GM19438 (cell line): Measurements from ENCODE around the gene SULT4A1.

Experiments used
- ATAC-seq: cut with Tn5 transposase; IDR thresholded peaks from one replicate; pipeline ENCODE4 v1.9.1; 2021; ENCODE audit warnings: low read depth; ENCODE audit not compliant: unreplicated experiment

Gene SULT4A1

DNA sequence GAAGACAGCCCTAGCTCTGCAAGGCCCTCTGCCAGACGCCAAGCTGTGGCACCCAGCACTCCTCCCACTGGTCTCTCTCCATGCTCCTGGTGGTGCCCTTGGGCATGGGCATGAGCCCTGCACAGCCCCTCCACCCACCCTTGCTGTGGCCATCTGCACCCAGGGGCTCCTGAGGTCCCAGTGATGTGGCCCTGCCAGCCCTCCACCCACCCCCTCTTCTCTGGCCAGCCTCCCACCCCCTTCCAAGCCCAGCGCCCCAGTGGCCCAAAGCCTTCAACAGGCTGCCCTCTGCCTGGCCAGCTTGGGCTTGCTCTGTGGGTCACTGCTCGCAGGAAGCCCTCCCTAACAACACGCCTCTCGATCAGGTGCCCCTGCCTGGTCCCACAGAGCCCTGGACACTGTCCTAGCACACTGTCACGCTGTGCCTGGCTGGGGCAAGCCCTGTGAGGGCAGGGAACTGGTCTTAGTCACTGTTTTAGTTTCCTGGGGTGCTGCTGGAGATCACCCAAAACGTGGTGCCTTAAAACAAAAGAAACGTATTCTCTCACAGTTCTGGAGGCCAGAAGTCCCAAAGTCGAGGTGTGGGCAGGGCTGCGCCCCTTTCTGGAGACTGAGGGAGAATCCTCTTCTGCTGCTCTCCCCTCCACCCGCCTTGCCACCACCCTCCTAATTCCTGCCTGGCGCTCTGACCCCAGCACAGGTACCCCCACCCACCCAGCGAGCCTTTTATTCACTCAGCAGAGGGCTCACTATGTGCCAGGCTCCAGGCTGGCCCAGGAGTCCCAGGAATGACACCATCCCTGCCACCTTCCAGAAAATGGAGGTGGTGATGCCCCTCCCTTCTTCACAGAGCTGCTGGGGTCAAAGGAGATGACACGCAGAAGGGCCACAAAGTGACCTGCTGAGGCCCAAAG lies 14.7 kb downstream of the SULT4A1 start:
- ATAC-seq = no peak

GRCh38 chr22:43846966-43847365 lies 15.3 kb downstream of the SULT4A1 start:
- ATAC-seq = no peak

GRCh38 chr22:43845981-43846380 lies 16.3 kb downstream of the SULT4A1 start:
- no peak for ATAC-seq

DNA sequence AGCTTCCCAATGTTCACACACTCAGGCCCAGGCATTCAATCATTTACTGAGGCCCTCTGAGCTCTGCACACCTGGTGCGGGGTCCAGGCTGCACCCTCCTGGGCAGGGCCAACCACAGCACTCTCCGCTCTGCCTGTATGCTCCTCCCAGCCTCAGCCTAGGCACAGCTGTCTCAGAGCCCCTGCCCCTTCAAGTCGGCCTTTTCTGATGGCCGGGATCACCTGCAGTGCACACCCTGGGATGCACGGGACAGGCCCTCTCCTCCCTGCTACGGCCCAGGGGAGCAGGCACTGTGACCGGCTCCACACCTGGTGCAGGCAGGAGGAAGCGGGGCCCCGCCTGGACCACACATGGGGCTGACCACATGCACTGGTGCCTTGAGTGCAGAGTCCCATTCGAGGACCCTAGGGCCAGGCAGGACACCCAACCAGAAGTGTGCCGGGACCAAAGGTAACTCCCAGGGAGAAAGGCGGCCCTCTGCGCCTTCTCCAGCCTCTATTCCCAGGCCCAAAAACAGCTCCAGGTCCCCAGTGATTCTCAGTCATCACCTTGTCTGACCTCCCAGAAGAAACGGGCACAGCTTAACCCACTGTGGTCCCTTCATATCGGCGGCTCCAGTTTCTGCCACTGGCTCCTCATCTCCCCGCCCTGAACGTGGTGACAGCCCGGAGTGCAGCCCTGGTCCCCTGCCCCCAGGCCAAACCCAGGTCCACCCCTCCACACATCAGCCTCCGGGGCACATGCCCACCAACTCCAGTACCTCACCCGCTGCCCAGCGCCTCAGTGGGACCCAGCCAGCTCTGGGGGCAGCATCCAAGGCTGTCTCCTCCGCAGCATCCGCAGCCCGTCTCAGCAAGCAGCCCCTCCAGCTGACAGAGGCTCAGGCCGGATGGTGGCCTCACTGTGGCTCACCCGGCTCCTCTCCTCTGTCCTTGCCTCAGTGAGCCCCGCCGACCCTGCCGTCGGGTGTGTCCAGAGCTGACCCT lies 17.5 kb downstream of the SULT4A1 start:
- ATAC-seq = no peak

DNA sequence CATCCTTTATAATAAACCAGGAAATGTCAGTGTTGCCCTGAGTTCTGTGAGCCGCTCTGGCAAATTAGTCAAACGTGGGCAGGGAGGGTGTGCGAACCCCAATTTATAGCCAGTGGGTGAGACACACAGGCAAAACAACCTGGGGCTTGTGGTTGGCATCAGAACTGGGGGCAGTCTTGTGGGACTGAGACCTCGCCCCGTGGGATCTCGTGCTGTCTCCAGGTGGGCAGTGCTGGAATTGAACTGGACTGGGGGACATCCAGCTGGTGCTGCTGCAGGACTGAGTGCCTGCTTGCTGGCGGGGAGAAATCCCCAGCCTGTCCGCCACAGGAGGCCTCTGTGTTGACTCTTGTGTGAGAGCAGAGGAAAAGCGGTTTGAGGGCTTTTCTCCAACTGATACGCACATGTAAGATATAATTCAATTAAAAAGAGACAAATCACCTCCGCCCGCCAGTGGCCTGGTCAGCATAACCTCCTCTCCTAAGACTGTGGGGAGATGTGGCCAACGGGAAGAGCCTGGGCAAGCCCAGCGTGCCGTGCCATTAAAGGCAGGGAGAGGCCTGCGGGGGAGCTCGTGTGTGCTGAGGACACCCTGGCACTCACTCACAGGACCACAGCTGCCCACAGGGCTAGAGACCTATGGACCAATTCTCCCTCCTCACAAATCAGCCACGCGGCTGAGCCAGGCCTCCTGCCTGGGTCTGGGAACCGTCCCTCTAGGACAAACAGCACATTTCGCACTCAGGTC lies 18.4 kb downstream of the SULT4A1 start:
- no peak for ATAC-seq

DNA sequence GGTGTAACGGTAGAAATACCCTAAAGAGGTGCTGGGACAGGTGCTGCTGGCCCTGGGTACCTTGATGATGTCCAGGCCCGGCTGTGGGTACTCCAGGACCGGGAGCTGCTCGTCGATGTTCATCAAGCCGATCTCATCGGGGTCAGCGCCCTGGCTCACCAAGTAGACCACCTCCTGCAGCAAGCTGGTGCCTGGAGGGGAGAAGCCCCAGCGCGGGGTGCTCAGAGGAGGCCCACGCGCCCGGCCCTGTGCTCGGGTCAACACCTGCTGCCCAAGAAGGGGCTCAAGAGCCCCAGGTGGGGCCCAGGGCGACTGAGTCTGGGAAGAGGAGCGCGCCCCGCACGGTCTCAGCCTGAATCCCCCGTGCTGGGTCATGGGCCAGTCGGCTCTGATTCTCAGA lies 20.6 kb downstream of the SULT4A1 start:
- no peak for ATAC-seq

DNA sequence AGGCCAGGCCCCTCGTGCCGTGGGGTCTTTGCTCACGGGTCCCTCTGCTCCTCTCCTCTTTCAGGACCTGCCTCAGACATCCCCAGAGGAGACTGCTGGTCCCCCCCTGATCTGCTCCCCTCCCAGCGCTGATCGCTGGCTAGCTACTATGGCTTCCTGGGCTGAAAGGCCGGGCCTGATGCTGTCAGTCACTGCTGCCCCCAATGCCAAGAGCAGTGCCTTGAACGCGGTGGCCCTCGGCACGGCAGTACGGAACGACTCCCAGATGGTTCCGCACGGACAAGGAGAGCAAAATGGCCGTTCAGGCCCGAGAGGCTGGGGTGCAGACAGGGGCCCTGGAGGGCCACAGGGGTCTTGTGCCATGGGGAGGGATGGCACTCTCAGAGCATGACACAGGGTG lies 21.5 kb downstream of the SULT4A1 start:
- no peak for ATAC-seq

GRCh38 chr22:43840431-43840830 lies 21.9 kb downstream of the SULT4A1 start:
- ATAC-seq = no peak

DNA sequence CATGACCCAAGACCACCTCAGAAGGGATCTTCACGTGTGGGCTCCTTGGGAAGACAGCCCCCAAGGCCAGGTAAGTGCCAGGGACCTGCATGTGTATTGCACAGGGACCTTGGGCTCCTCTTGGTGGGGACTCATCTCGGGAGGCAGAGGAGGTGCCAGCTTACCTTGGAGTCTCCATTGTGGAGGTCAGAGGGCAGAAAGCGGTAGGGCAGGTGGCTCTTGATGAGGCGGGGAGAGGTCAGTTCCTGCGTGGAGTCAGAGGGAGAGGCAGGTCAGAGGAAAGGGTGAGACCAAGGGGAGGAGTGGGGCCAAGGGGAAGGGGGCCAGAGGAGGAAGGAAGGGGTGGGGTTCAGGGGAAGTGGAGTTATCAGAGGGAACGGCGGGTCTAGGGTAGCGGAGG lies 22.5 kb downstream of the SULT4A1 start:
- no peak for ATAC-seq

- no peak for ATAC-seq
These were observed 23.6 kb downstream of the SULT4A1 start for GRCh38 chr22:43838571-43839307.

DNA sequence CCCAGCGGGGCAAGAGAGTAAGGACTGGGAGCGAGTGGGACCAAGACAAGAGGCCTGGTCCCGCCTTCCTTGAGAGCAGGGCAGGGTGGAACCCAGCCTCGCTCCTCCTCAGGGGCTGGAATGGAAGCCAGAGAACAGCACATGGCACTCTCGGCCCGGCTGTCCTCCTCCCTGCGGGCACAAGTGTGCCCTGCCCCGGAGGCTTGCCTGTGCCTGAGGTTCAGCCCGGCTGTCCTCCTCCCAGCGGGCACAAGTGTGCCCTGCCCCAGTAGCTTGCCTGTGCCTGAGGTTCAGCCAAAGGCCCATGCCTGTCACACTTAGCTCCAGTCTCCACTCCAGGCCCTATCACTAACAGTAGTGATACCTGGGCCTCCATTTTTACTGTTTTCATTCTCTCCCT lies 24.2 kb downstream of the SULT4A1 start:
- ATAC-seq = no peak

DNA sequence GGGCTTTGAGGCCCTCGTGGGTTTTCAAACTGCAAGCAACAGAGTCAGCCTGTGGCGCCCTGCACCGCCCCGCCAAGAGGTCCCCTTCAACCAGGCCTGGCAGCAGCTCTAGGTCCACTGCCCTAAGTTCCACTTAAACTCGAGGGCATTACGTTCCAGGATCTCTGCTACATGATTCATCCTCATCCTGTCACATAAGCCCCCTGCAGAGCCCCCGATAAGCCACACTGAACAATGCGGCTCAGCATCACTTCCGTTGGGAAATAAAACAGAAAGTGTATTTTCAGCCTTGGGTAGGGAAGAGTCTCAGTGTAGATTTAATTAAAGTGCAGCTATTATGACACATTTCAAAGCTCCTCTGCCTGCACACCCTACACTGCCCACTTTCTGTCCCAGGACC lies 24.6 kb downstream of the SULT4A1 start:
- ATAC-seq = no peak

DNA sequence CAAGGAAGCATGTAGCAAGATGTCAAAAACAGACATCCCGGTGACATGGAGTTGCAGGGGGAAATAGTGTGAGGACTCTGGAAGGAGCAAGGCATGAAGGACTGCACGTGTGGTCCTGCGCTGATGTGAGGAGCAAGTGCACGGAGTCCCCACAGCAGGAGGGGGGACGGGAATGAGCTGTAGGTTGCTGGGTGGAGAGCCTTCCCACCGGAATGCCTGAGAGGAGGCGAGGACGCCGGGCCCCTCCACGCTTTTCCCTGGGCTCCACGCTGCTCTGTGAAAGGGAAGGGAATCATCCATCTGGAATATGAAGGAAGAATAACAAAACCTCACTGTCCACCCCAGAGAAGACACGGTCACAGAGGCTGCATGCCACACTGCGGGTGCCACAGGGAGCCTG lies 26.6 kb downstream of the SULT4A1 start:
- no peak for ATAC-seq

DNA sequence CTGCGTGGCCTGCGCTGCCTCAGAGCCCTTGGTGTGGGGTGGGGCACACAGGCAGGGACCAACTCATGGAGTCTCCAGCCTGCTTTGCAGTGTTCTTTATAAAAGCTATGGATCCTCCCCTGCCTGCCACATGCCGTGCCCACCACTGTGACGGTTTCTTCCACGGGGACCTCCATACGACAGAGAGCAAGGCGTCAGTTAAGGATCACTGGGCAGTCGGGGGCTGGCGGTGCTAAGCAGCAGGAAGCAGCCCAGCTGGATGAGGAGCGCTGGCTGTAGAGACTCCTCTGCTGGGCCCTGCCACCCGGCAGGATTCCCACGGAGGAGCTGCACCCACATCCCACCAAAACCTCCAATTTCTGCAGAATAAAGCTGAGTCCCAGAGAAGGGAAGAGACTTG lies 27.1 kb downstream of the SULT4A1 start:
- ATAC-seq = no peak

- no peak for ATAC-seq
These were observed 28.8 kb downstream of the SULT4A1 start for GRCh38 chr22:43833286-43834240.

GRCh38 chr22:43832393-43833265 lies 29.7 kb downstream of the SULT4A1 start:
- no peak for ATAC-seq

DNA sequence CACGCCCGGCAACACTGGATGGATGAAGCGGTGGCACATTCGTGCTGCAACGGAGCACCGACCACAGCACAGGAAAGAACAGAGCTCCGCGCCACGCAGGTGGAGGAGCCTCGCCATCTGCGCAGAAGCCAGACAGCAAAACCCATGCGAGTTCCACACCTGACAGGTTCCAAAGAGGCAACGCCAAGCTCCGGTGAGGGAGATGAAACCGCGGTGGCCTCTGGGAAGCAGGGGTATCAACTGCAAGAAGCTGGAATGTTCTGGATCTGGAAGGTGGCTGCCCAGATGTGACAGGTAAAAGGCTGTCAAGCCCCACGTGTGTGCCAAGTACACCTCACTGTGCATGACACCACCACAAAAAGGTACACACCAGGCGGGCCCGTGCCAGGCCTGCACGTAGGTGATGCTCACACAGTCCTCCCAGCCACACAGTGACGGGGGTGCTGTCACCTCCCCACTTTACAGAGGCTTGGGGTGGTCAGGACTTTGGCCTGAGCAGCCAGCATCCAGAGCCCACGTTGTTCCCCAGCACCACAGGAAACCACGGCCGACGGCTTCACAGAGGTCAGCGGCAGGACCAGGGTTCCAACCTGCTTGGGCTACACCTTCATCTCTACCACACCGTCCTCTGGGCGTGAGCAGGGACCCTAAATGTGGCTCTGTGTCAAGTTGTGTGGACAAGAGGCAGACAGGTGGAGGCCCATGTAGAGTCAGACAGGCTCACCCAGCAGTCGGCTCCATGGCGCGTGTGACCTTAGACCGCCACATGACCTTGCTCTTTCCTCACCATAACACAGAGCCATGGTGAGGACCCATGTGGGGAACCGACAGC lies 30.5 kb downstream of the SULT4A1 start:
- ATAC-seq = no peak
